ENCODE measurements around the gene MRPS6. TPM values are rescaled to one million over a fixed set of nuclear protein-coding genes. Genes with fewer than 3 reads are reported as not detected.

MRPS6 gene
- total and polyA plus RNA-seq, 10 of the 15 experiments (the other 5 are each of a cell fraction or from before 2014, with no cell fraction given): 32.5 to 232 (median 90.3) TPM

DNA sequence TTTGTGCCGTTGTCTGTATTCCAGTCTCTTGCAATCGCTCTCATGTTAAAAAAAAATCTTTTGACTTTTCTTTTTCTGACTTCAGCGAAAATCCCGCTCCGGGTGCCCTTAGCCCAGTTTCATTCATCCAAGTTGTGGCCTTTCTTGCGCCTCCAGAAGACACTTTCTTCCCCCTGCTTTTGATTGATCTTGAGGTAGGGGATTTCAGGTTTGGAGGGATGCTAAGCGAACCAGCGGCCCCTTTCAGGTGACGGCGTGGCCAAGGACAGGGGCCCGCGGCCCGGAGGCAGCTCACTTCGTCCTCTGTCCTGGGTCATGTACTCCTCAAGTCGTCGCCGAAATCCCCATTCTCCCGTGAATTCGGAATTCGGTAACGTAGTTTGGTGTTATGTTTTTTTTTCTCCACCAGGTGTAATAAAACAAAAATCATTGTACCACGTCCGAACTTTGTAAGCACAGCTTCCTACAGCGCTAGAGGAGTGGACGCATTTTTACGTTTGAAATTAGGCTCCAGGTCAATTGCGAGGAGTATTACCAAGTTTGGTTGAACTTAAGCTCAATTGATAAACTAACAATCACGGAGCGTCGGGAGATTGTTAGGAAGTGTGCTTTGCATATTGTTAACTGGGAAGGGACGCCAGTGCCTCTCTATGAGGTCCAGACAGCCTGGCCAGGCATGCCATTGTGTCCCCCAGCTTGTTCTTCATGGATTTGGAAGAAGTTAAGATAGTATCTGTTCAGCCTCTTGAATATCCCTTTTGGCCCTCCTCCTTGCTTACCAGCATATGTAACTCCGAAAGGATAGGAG, 1.1 kb downstream of the MRPS6 start (continued):
- no peak for TF ChIP-seq SMAD1 (IDR thresholded peaks at IDR 0.05; ENCODE audit: low read depth, partially characterized antibody)
- TF ChIP-seq BACH1 (IDR thresholded peaks at IDR 0.05; ENCODE audit: borderline replicate concordance): no peak
- TF ChIP-seq, protein P1, sequence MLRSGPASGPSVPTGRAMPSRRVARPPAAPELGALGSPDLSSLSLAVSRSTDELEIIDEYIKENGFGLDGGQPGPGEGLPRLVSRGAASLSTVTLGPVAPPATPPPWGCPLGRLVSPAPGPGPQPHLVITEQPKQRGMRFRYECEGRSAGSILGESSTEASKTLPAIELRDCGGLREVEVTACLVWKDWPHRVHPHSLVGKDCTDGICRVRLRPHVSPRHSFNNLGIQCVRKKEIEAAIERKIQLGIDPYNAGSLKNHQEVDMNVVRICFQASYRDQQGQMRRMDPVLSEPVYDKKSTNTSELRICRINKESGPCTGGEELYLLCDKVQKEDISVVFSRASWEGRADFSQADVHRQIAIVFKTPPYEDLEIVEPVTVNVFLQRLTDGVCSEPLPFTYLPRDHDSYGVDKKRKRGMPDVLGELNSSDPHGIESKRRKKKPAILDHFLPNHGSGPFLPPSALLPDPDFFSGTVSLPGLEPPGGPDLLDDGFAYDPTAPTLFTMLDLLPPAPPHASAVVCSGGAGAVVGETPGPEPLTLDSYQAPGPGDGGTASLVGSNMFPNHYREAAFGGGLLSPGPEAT (IDR thresholded peaks at IDR 0.05; ENCODE audit: low read depth): no peak
- no peak for TF ChIP-seq TCF3 (IDR thresholded peaks at IDR 0.05; ENCODE audit: borderline replicate concordance, insufficient read depth, low read depth, low read length)

DNA sequence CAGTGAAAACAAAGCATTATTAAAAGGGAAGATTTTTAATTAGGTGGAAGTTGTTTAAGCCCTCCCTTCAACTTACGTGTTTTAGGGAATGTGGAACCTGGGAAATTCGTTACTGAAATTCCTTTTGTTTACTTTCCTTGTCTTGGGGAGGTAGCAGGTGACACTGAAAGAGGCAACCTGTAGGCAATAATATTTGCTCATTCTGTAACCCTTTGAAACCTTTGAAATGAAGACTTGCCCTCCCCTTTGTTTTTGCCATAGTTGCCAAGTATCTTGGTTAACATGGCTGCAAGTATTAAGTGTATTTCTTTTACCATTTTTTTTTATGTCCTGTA, 1.7 kb downstream of the MRPS6 start:
- 24% methylated on average over 2 of the region's 2 CpGs for WGBS (ENCODE audit: insufficient coverage, insufficient replicate concordance, low lambda C conversion rate, missing lambda C conversion rate)
- H3K4me1 ChIP-seq (ENCODE audit: control insufficient read depth, insufficient read depth, low read length): peaks cover 13% of the 10 kb centered on the region
- no peak for FAIRE-seq
- ChIA-PET CTCF (interaction anchor here (2.0 to 4.3 kb wide), 3 partner anchors 18 to 151 kb away, joined by 6 to 27 read pairs (median 11); no protein-coding TSS in a partner anchor), SMC1A (ENCODE audit: uncharacterized antibody, unreplicated experiment) (interaction anchor here (0.8 to 6.8 kb wide), 11 partner anchors 11 to 151 kb away, joined by 3 to 118 read pairs (median 9); no protein-coding TSS in a partner anchor), POLR2A (interaction anchor here (0.8 to 2.5 kb wide), 8 partner anchors 21 to 127 kb away, joined by 3 to 15 read pairs (median 3); no protein-coding TSS in a partner anchor), RAD21 (ENCODE audit: unreplicated experiment) (interaction anchor here (0.8 to 7.0 kb wide), 10 partner anchors 25 to 151 kb away, joined by 3 to 51 read pairs (median 7); no protein-coding TSS in a partner anchor)
- no peaks in the 10 kb centered on the region; a peak in 1 of 4 replicates for H3K36me3 ChIP-seq (ENCODE audit: control insufficient read depth in 2 of 2, insufficient read depth in 2 of 2, low read length in 1 of 2)
- H3K4me3 ChIP-seq: peak overlapping the region; percentile 91
- peak overlapping the region; percentile 54 for H3K27ac ChIP-seq (ENCODE audit: control insufficient read depth, insufficient read depth)
- H4K20me1 ChIP-seq (ENCODE audit: control insufficient read depth, insufficient read depth): no peaks in the 10 kb centered on the region
- peak overlapping the region; percentile 83 for H3K9ac ChIP-seq (ENCODE audit: control insufficient read depth, insufficient read depth, low read length)
- DNase-seq (ENCODE audit: low read depth, low spot score): no peak
- H3K9me3 ChIP-seq (replicated peaks; ENCODE audit: control insufficient read depth, insufficient read depth, low read length): no peaks in the 10 kb centered on the region
- no peak for TF ChIP-seq YBX1 (IDR thresholded peaks at IDR 0.05)
- TF ChIP-seq EZH2 (IDR thresholded peaks at IDR 0.05; ENCODE audit: borderline replicate concordance, control insufficient read depth, low read depth, low read length): no peak
- TF ChIP-seq, protein P2, sequence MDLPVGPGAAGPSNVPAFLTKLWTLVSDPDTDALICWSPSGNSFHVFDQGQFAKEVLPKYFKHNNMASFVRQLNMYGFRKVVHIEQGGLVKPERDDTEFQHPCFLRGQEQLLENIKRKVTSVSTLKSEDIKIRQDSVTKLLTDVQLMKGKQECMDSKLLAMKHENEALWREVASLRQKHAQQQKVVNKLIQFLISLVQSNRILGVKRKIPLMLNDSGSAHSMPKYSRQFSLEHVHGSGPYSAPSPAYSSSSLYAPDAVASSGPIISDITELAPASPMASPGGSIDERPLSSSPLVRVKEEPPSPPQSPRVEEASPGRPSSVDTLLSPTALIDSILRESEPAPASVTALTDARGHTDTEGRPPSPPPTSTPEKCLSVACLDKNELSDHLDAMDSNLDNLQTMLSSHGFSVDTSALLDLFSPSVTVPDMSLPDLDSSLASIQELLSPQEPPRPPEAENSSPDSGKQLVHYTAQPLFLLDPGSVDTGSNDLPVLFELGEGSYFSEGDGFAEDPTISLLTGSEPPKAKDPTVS (IDR thresholded peaks at IDR 0.05; ENCODE audit: low read depth, low read length): no peak
- no peak for TF ChIP-seq DPF2 (IDR thresholded peaks at IDR 0.05)
- TF ChIP-seq POLR2AphosphoS2 (IDR thresholded peaks at IDR 0.05; ENCODE audit: low read depth, low read length): 0 out of 2 replicates have a peak, but pooled peaks have one; percentile 48
- intact Hi-C loops (cut with micrococcal nuclease; ENCODE audit: unreplicated experiment): loop anchor here (2.0 to 5.0 kb wide), 3 partner anchors 54 to 153 kb away; no protein-coding TSS in a partner anchor
- in situ Hi-C loops (cut with MboI): no loop called here
- no peaks in the 10 kb centered on the region for H3K27me3 ChIP-seq (replicated peaks in 1 of 2; ENCODE audit: control insufficient read depth in 2 of 2, insufficient read depth in 2 of 2, low read length in 1 of 2)
- H3K4me2 ChIP-seq (ENCODE audit: control insufficient read depth, insufficient read depth): peak overlapping the region; percentile 35
- H3K79me2 ChIP-seq (ENCODE audit: control insufficient read depth, insufficient read depth, low read length): peaks cover 62% of the 10 kb centered on the region
- no peak for ATAC-seq
- no peak overlapping the region for H2AFZ ChIP-seq (ENCODE audit: control insufficient read depth, low read depth, low read length)
- no TSS peak for BruUV-seq (replicated peaks)

Measured in GM12878 (cell line).